K562 (cell line): Measurements from ENCODE around the gene RGS4.

ENCODE experiments used
- CTCF ChIP-seq, 3 experiments: IDR thresholded peaks in 2 of 3; conservative IDR thresholded peaks in 1 of 3; 2 replicates each; pipeline ENCODE4 v1.5.1; 2011 to 2012; ENCODE audit warnings: low read length in 3 of 3, mild to moderate bottlenecking in 3 of 3, control low read depth in 2 of 3, improper control_type of control experiment in 1 of 3, inconsistent platforms in 1 of 3, low read depth in 1 of 3, mixed read lengths in 1 of 3, moderate library complexity in 1 of 3; ENCODE audit not compliant: insufficient read depth in 2 of 3
- HLTF ChIP-seq: fragments of 450-650 bp; IDR thresholded peaks from 2 replicates; pipeline ENCODE4 v1.6.1; 2016
- NFIX ChIP-seq: fragments of 250-450 bp; sonication (Bioruptor Pico); IDR thresholded peaks from 2 replicates; pipeline ENCODE4 v1.4.0; 2020; ENCODE audit warnings: low read depth, mild to moderate bottlenecking, moderate library complexity
- TAF1 ChIP-seq: IDR thresholded peaks from 2 replicates; pipeline ENCODE4 v1.6.1; 2011; ENCODE audit warnings: mild to moderate bottlenecking, low read length, moderate library complexity; ENCODE audit not compliant: insufficient read depth, control insufficient read depth, severe bottlenecking; ENCODE audit errors: extremely low read depth

GRCh38 chr1:163124812-163125211, 55.7 kb downstream of the RGS4 start:
- TF ChIP-seq CTCF (IDR thresholded peaks at IDR 0.05 in 2 of 3, conservative IDR thresholded peaks at IDR 0.05 in 1 of 3; ENCODE audit: insufficient read depth in 2 of 3, low read depth in 1 of 3, low read length in 3 of 3), result no peak
- no peak for TF ChIP-seq HLTF
- TF ChIP-seq TAF1, result no peak
- no peak for TF ChIP-seq NFIX (CRISPR knock-in tag)
